ENCODE data around the gene PIK3R2. TPM values are rescaled to one million over a fixed set of nuclear protein-coding genes. Genes with fewer than 3 reads are reported as not detected.

Gene PIK3R2
- total RNA-seq, 2 donors from 2014 or later, result 12.6 to 20.1 TPM

DNA sequence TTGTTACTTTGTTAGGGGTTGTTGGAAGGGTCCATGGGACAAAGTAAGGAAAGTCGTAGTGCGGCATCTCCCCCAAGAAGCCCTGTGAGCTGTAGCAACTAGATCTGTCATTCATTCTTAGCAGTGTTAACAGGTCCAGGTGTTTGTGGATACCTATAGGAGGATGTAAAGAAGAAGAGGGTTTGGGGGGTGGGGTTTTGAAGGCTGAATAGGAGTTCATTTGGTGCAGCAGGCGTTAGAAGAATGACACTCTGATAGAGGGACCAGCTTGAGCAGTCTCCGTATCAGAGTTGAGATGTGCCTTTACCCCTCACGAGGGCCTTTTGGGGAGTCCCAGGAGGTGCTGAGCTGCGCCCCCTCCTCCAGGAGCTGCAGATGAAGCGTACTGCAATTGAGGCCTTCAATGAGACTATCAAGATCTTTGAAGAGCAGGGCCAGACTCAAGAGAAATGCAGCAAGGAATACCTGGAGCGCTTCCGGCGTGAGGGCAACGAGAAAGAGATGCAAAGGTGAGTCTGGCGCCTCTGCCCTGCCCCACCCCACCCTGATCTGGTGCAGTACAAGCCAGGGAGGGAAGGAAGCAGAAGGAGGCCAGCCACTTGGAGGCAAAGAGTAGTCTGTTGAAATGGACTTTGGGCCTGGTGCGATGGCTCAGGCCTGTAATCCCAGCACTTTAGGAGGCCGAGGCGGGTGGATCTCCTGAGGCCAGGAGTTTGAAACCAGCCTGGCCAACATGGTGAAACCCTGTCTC is 13.0 kb downstream of the PIK3R2 start:
- Mint-ChIP-seq H3K4me1 (ENCODE audit: low read depth in 2 of 2) (peaks cover 0 to 6% of the 10 kb centered on the region in 2 donors), H3K36me3 (peaks cover 7% of the 10 kb centered on the region), H3K9me3 (no peaks in the 10 kb centered on the region), H3K27ac (no peak overlapping the region), H3K27me3 (no peaks in the 10 kb centered on the region), H3K4me3 (no peak overlapping the region)
- ATAC-seq, result no peak
- peak; percentile 15 for DNase-seq (ENCODE audit: low spot score)

DNA sequence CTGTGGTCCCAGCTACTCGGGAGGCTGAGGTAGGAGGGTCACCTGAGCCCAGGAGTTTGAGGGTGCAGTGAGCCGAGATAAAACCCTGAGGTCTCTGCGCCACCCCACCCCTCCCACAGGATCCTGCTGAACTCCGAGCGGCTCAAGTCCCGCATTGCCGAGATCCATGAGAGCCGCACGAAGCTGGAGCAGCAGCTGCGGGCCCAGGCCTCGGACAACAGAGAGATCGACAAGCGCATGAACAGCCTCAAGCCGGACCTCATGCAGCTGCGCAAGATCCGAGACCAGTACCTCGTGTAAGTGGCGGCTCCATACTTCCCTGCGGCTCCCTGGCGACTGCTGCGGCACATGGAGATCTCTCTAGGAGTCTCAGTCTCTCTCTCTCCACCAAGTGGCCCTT is 14.0 kb downstream of the PIK3R2 start:
- Mint-ChIP-seq H3K4me1 (ENCODE audit: low read depth in 2 of 2) (peaks cover 5 to 12% of the 10 kb centered on the region in 2 donors), H3K36me3 (peaks cover 7% of the 10 kb centered on the region), H3K27me3 (no peaks in the 10 kb centered on the region), H3K27ac (no peak overlapping the region), H3K4me3 (no peak overlapping the region), H3K9me3 (no peaks in the 10 kb centered on the region)
- DNase-seq (ENCODE audit: low spot score), result peak; percentile 29
- ATAC-seq, result no peak

DNA sequence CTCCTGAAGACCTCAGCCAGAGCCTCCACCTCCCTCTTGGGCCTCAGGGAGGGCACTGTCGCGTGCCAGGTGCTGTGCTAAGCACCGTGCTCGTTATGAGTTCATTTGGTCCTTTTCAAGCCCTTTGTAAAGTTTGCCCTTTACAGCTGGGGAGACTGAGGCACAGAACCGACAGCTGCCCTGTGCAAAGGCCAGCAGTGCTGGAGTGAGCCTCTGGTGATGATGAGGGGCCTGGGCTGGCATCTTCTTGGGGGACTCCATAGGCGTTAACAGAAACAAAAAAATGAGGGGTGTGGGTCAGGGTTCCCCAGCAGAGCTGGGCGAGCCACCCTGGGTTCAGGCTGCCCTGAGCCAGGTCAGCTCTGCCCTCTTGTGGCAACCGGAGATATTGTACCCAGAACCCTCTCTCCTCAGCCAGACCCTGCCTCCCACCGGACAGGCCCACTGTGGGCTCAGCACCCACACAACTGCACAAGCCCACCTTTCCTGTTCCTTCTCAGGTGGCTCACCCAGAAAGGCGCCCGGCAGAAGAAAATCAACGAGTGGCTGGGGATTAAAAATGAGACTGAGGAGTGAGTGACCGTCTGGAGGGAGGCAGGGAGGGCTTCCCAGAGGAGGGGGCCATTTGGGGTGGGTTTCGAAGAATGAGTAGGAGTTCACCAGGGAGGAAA is 15.1 kb downstream of the PIK3R2 start:
- DNase-seq (ENCODE audit: low spot score), result no peak
- Mint-ChIP-seq H3K36me3 (peaks cover 7% of the 10 kb centered on the region), H3K9me3 (no peaks in the 10 kb centered on the region), H3K27me3 (no peaks in the 10 kb centered on the region), H3K4me3 (no peak overlapping the region), H3K4me1 (ENCODE audit: low read depth in 2 of 2) (peaks cover 11 to 18% of the 10 kb centered on the region in 2 donors), H3K27ac (no peak overlapping the region)
- ATAC-seq, result peak; percentile 77 to 85

DNA sequence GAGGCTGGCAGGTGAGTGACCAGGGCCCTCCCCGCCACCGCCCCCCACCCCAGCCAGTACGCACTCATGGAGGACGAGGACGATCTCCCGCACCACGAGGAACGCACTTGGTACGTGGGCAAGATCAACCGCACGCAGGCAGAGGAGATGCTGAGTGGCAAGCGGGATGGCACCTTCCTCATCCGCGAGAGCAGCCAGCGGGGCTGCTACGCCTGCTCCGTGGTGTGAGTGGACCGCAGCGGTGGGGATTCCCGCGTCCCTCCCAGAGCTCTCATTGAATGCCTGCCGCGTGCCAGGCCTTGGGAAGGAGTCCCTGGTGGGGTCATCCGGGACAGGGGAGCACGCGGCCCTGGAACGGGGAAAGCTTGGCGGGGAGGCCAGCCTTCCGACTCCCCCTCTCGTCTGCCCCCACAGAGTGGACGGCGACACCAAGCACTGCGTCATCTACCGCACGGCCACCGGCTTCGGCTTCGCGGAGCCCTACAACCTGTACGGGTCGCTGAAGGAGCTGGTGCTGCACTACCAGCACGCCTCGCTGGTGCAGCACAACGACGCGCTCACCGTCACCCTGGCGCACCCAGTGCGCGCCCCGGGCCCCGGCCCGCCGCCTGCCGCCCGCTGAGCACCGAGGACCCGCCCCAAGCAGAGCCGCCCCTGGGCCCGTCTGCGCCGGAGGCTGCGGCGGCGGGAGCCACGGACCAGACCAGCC is 15.9 kb downstream of the PIK3R2 start:
- ATAC-seq, result no peak
- peaks cover 13 to 20% of the 10 kb centered on the region in 2 donors for H3K4me1 Mint-ChIP-seq (ENCODE audit: low read depth in 2 of 2)
- no peaks in the 10 kb centered on the region for H3K27me3 Mint-ChIP-seq
- H3K4me3 Mint-ChIP-seq, result no peak overlapping the region
- DNase-seq (ENCODE audit: low spot score), result peak; percentile 60
- peaks cover 7% of the 10 kb centered on the region for H3K36me3 Mint-ChIP-seq
- H3K27ac Mint-ChIP-seq, result no peak overlapping the region
- H3K9me3 Mint-ChIP-seq, result no peaks in the 10 kb centered on the region

DNA sequence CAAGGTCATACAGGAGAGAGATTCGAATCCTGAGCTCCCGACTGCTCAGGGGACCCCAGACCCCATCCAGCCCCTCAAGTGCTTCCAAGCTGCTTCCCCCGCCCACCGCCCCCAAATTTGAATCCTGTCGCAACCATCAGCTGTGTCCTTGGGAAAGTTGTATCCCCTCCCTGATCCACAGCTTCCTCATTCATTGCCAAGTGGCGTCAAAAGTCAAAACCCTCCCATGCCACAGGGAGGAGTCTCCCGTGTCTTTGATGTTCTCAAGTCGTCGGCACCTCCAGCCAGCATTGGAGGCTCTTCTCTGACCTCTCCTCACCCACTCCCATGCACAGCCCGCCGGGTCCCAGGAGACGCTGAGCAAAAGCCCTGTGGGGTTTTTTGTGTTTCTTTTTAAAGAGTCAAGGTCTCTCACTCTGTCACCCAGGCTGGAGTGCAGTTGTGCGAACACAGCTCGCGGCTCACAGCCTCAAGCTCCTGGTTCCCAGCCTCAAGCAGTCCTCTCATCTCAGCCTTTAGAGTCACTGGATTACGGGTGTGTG is 17.8 kb downstream of the PIK3R2 start:
- Mint-ChIP-seq H3K27me3 (no peaks in the 10 kb centered on the region), H3K4me1 (ENCODE audit: low read depth in 2 of 2) (peaks cover 25 to 28% of the 10 kb centered on the region in 2 donors), H3K4me3 (no peak overlapping the region), H3K9me3 (no peaks in the 10 kb centered on the region), H3K36me3 (peaks cover 3% of the 10 kb centered on the region), H3K27ac (peak overlapping the region; percentile 18 to 95)
- DNase-seq (ENCODE audit: low spot score) (peak; percentile 26), ATAC-seq (no peak)

DNA sequence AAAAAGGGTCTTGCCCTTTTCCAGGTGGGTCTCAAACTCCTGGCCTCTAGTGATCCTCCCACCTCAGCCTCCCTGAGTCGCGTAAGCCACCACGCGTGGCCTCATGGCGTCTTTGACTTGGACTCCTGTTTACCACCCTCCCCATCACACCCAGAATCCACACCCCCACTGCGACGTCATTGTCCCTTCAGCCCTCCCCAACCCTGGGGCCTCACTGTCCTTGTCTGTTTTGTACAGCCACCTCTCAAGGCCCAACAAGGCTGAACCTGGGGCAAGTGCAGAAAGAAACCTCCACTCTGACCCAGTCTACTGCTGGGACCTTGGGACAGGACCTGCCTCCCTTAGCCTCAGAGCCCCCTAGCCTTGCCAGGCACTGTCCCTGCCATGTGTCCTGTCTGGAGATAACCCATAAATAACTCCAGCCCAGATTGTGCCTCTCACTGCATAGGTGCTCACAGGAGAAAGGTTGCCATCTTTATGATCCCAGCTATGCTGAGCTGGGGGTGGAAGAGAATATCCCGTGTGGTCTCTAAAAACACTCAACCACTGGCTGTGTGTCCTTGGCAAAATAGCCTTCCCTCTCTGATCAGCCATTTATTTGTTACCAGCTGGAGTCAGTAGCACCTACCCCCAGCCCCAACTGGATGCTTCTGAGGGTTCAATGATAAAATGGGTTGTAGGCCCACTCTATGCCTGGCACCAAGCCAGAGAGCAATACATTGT is 18.8 kb downstream of the PIK3R2 start:
- H3K27ac Mint-ChIP-seq, result peak overlapping the region; percentile 18 to 95
- no peaks in the 10 kb centered on the region for H3K27me3 Mint-ChIP-seq
- H3K36me3 Mint-ChIP-seq, result no peaks in the 10 kb centered on the region
- no peak overlapping the region for H3K4me3 Mint-ChIP-seq
- DNase-seq (ENCODE audit: low spot score) (peak; percentile 56), ATAC-seq (no peak)
- no peaks in the 10 kb centered on the region for H3K9me3 Mint-ChIP-seq
- H3K4me1 Mint-ChIP-seq (ENCODE audit: low read depth in 2 of 2), result peaks cover 25 to 33% of the 10 kb centered on the region in 2 donors

DNA sequence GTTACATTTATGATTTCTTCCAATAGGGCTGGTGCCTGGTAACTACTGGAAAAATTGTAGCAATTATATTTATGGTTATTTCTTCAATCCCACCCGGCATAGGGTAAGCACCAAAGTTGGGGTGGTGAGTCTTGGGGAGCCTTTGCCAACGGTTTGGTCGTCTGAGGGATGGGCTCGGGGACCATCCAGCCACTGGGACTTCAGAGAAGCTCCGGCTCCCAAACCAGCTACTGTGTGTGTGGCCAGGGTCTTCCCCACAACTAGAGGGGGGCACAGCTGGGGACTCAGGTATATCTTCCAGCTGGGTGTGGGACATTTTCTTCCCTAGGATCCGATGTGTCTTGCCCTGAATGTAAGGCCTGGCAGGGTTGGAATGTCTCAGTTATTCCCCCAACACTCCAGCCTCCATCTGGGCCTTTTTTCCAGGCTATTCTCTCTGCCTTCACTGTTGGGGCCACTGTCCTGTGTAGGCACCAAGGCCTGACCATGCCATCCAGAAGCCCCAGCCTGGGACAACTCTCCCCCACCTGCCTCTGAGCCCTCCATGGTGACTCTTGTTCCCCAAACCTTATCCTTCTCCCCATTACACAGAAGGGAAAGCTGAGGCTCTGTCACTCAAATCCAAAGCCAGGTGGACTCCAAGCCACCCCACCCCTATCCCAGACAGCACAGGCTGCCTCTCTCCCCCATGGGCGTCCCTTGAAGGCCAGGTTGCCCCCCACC is 19.5 kb downstream of the PIK3R2 start:
- peak overlapping the region; percentile 83 to 95 for H3K27ac Mint-ChIP-seq
- H3K4me3 Mint-ChIP-seq, result peak overlapping the region; percentile 87
- ATAC-seq (no peak), DNase-seq (ENCODE audit: low spot score) (peak; percentile 35)
- H3K9me3 Mint-ChIP-seq, result no peaks in the 10 kb centered on the region
- H3K4me1 Mint-ChIP-seq (ENCODE audit: low read depth in 2 of 2), result peaks cover 25 to 33% of the 10 kb centered on the region in 2 donors
- no peaks in the 10 kb centered on the region for H3K36me3 Mint-ChIP-seq
- H3K27me3 Mint-ChIP-seq, result no peaks in the 10 kb centered on the region

DNA sequence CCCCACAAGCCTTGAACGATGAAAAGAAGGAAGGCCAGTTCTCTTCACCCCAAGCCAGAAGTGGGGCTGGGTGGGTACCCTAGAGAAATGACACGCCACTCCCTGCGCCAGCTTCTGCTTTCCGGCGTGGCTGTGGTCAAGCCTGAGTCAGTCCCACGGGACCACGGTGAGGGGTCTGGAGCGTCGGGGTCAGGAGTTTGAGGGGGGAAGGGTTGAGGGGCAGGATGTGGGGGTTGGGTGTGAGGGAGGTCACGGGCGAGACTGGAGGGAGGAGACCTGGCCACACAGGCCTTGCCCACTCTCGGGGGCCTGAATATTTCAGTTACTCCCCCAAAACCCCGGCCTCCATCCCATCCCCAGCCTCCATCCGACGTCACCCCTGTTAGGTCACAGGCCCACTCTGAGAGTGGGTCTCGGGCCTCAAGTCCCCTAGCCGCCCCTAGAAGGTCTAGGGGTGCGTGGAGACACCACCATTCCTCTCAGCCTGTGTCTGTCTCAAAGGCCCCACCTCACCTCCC is 20.1 kb downstream of the PIK3R2 start:
- no peaks in the 10 kb centered on the region for H3K9me3 Mint-ChIP-seq
- H3K4me3 Mint-ChIP-seq, result peak overlapping the region; percentile 87
- H3K4me1 Mint-ChIP-seq (ENCODE audit: low read depth in 2 of 2), result peaks cover 25 to 31% of the 10 kb centered on the region in 2 donors
- H3K27ac Mint-ChIP-seq, result peak overlapping the region; percentile 83 to 95
- no peaks in the 10 kb centered on the region for H3K27me3 Mint-ChIP-seq
- ATAC-seq, result peak; percentile 1 to 28
- no peaks in the 10 kb centered on the region for H3K36me3 Mint-ChIP-seq
- peak; percentile 74 for DNase-seq (ENCODE audit: low spot score)

DNA sequence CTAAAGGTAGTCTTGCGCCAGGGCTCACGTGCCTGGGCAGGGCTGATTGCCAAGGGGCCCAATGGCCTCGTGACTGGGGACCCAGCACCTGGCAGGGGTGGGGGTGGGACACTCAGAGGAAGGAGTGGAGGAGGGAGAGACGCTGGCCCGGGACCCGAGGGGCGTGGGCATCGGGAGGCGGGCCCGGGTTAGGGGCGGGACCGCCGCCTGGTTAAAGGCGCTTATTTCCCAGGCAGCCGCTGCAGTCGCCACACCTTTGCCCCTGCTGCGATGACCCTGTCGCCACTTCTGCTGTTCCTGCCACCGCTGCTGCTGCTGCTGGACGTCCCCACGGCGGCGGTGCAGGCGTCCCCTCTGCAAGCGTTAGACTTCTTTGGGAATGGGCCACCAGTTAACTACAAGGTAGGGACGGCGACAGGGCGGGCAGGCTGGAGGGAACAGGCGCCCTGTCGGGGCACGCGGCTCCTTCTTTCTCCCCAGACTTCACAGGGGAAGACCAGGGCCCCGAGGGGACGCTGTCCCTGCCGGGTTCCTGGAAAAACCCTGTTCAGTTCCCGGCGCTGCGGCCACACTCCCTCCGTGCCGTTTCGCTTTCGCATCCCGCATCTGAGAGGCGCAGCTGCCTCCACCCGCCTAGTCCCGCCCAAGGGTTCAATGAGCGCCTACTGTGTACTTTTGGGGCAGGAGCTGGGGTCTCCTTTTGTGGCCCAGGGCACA is 20.8 kb downstream of the PIK3R2 start, which contains the start of gene IFI30:
Gene IFI30, plus strand, starts transcription at position 242 of the 717 bp plus-strand sequence. Its CDS starts 29 bp downstream, at position 271.
- H3K27me3 Mint-ChIP-seq, result no peaks in the 10 kb centered on the region
- ATAC-seq (peak; percentile 83 to 89), DNase-seq (ENCODE audit: low spot score) (peak; percentile 87)
- H3K27ac Mint-ChIP-seq, result peak within 1 kb of the TSS; percentile 83 to 95
- peaks cover 25 to 30% of the 10 kb centered on the region in 2 donors for H3K4me1 Mint-ChIP-seq (ENCODE audit: low read depth in 2 of 2)
- no peaks in the 10 kb centered on the region for H3K9me3 Mint-ChIP-seq
- H3K4me3 Mint-ChIP-seq, result peak within 1 kb of the TSS; percentile 87
- no peaks in the 10 kb centered on the region for H3K36me3 Mint-ChIP-seq

DNA sequence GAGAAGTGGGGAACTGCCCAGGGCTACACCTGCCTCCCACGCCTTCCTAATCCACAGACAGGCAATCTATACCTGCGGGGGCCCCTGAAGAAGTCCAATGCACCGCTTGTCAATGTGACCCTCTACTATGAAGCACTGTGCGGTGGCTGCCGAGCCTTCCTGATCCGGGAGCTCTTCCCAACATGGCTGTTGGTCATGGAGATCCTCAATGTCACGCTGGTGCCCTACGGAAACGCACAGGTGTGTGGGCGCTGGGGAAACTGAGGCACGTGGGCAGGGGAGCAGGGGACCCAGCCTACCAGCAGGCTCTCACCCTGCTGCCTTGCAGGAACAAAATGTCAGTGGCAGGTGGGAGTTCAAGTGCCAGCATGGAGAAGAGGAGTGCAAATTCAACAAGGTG is 22.0 kb downstream of the PIK3R2 start:
- peaks cover 25 to 30% of the 10 kb centered on the region in 2 donors for H3K4me1 Mint-ChIP-seq (ENCODE audit: low read depth in 2 of 2)
- peak overlapping the region in 1 of 2 donors; percentile 95 for H3K27ac Mint-ChIP-seq
- no peak for ATAC-seq
- no peaks in the 10 kb centered on the region for H3K27me3 Mint-ChIP-seq
- no peaks in the 10 kb centered on the region for H3K36me3 Mint-ChIP-seq
- H3K4me3 Mint-ChIP-seq, result peak overlapping the region; percentile 87
- H3K9me3 Mint-ChIP-seq, result no peaks in the 10 kb centered on the region
- DNase-seq (ENCODE audit: low spot score), result peak; percentile 52

DNA sequence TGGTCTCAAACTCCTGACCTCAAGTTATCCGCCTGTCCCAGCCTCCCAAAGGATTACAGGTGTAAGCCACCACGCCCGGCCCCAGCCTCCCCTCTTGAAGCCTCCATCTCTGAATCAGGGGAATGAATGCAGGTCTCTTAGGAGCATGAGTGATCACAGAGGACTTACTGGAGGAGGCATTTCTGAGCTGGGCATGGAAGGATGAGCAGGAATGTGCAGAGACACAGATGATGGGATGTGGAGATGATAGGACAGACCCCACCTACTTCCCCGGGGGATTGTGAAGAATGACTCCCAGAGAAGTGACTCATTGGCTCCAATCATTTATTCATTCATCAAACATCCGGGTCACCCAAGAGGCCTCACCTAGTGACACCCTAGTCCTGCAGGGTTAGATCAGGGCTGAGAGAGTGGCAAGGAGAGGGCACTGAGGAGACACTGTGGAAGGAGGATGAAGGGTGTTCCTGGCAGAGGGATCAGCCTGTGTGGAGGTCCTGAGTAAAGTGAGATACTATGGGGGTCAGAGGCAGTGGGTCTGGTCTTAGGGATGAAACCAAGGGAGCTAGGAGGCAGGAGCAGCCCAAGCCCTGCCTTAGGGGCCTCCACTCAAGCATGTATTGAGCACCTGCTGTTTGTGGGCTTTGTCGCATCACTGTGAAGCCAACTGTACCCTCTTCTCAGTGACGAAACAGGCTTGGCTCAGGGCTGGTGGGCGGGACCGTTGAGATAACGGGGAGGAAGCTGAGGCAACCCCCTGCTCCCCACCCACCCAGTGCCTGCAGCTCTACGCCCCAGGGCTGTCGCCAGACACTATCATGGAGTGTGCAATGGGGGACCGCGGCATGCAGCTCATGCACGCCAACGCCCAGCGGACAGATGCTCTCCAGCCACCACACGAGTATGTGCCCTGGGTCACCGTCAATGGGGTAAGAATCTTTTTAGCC is 23.7 kb downstream of the PIK3R2 start:
- Mint-ChIP-seq H3K36me3 (no peaks in the 10 kb centered on the region), H3K27me3 (no peaks in the 10 kb centered on the region), H3K27ac (peak overlapping the region in 1 of 2 donors; percentile 8), H3K4me3 (no peak overlapping the region), H3K4me1 (ENCODE audit: low read depth in 2 of 2) (peaks cover 22 to 27% of the 10 kb centered on the region in 2 donors), H3K9me3 (no peaks in the 10 kb centered on the region)
- ATAC-seq (no peak), DNase-seq (ENCODE audit: low spot score) (peak; percentile 49)

Measured in natural killer cell treated with Interleukin-12 subunit alpha and Interleukin-12 subunit beta and Interleukin-15 and Interleukin-18, amount 100 ng/mL, for 72 hours (primary cell).